ENCODE results near the gene FMN1.
A peak's percentile ranks its signal among the peaks of the same experiment; 100 is the strongest.

DNA sequence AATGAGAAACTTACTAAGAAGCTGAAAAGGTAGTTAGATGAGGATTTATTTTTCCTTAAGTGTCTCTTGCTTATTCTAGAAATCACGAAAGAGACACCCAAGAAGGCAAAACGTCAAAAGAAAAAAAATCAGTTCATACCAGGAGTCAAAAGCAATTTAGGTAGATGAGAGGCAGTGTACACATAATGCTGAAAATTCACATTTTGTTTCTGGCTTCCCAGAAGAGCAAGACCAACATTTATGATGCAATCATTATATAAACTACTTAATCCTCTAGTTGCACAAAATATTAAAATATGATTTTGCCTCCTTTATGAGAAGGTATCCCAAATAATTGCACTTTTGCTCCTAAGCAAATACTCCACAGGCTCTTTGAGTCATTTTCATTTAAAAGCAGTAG lies 228.0 kb downstream of the FMN1 start:
- TF ChIP-seq CTCF (IDR thresholded peaks at IDR 0.05), result no peak
- TF ChIP-seq POLR2AphosphoS5 (IDR thresholded peaks at IDR 0.05), result peak; percentile 12 to 59 (median 51)
- TF ChIP-seq POLR2A (IDR thresholded peaks at IDR 0.05), result no peak
- TF ChIP-seq EP300 (IDR thresholded peaks at IDR 0.05; ENCODE audit: low read depth), result no peak

Data from transverse colon (tissue), 4 donors.